Measurements from ENCODE around the gene MYBPC2. TPM values are rescaled to one million over a fixed set of nuclear protein-coding genes. Genes with fewer than 3 reads are reported as not detected.

MYBPC2 gene
- total RNA-seq, 1 experiment from 2014 or later = not detected

- CTCF ChIA-PET = no interaction called here
- BruUV-seq (replicated peaks) = no TSS peak
- POLR2A ChIA-PET = no interaction called here
- peaks cover 16% of the 10 kb centered on the region for H3K4me1 Mint-ChIP-seq (ENCODE audit: insufficient read depth, unreplicated experiment)
- intact Hi-C loops (cut with micrococcal nuclease) = no loop called here
- DNase-seq (ENCODE audit: unreplicated experiment) = no peak
- no peak for TF ChIP-seq CTCF (IDR thresholded peaks at IDR 0.05; ENCODE audit: unreplicated experiment)
- no peaks in the 10 kb centered on the region for H3K36me3 Mint-ChIP-seq (ENCODE audit: insufficient read depth, unreplicated experiment)
- no peaks in the 10 kb centered on the region for H3K27me3 Mint-ChIP-seq (ENCODE audit: insufficient read depth, unreplicated experiment)
- no peak overlapping the region for H3K4me3 Mint-ChIP-seq (ENCODE audit: unreplicated experiment)
- no peaks in the 10 kb centered on the region for H3K9me3 Mint-ChIP-seq (ENCODE audit: unreplicated experiment)
- H3K27ac Mint-ChIP-seq (ENCODE audit: low read depth, unreplicated experiment) = no peak overlapping the region
Observed at GRCh38 chr19:50507376-50507775, 74.7 kb downstream of the MYBPC2 start.

- H3K27ac Mint-ChIP-seq (ENCODE audit: low read depth, unreplicated experiment) = peak overlapping the region; percentile 78
- H3K9me3 Mint-ChIP-seq (ENCODE audit: unreplicated experiment) = no peaks in the 10 kb centered on the region
- no peaks in the 10 kb centered on the region for H3K27me3 Mint-ChIP-seq (ENCODE audit: insufficient read depth, unreplicated experiment)
- H3K4me1 Mint-ChIP-seq (ENCODE audit: insufficient read depth, unreplicated experiment) = peaks cover 16% of the 10 kb centered on the region
- BruUV-seq (replicated peaks) = no TSS peak
- ChIA-PET CTCF (interaction anchor here (0.6 to 1.3 kb wide), 2 partner anchors 152 to 453 kb away, joined by 3 to 5 read pairs; no protein-coding TSS in a partner anchor), POLR2A (interaction anchor here (0.7 kb wide), 1 partner anchor 586 kb away, joined by 3 read pairs; no protein-coding TSS in a partner anchor)
- no peak for DNase-seq (ENCODE audit: unreplicated experiment)
- TF ChIP-seq CTCF (IDR thresholded peaks at IDR 0.05; ENCODE audit: unreplicated experiment) = no peak
- H3K4me3 Mint-ChIP-seq (ENCODE audit: unreplicated experiment) = peak overlapping the region; percentile 7
- intact Hi-C loops (cut with micrococcal nuclease) = no loop called here
- no peaks in the 10 kb centered on the region for H3K36me3 Mint-ChIP-seq (ENCODE audit: insufficient read depth, unreplicated experiment)
Observed at GRCh38 chr19:50508843-50509190, 76.1 kb downstream of the MYBPC2 start.

GRCh38 chr19:50509366-50509765, 76.7 kb downstream of the MYBPC2 start:
- peak overlapping the region; percentile 86 for H3K4me3 Mint-ChIP-seq (ENCODE audit: unreplicated experiment)
- POLR2A ChIA-PET = interaction anchor here (0.7 kb wide), 1 partner anchor 125 kb away, joined by 3 read pairs; the partner anchor contains the start of gene POLD1
- CTCF ChIA-PET = interaction anchor here (0.6 kb wide), 2 partner anchors 272 to 453 kb away, joined by 3 to 5 read pairs; no protein-coding TSS in a partner anchor

GRCh38 chr19:50510121-50510670, 77.5 kb downstream of the MYBPC2 start:
- H3K9me3 Mint-ChIP-seq (ENCODE audit: unreplicated experiment) = no peaks in the 10 kb centered on the region
- BruUV-seq (replicated peaks) = no TSS peak

More at GRCh38 chr19:50509366-50509765, 76.7 kb downstream of the MYBPC2 start:
- Mint-ChIP-seq H3K27ac (ENCODE audit: low read depth, unreplicated experiment) (peak overlapping the region; percentile 78), H3K36me3 (ENCODE audit: insufficient read depth, unreplicated experiment) (no peaks in the 10 kb centered on the region), H3K27me3 (ENCODE audit: insufficient read depth, unreplicated experiment) (no peaks in the 10 kb centered on the region), H3K4me1 (ENCODE audit: insufficient read depth, unreplicated experiment) (peaks cover 16% of the 10 kb centered on the region), H3K9me3 (ENCODE audit: unreplicated experiment) (no peaks in the 10 kb centered on the region)
- TF ChIP-seq CTCF (IDR thresholded peaks at IDR 0.05; ENCODE audit: unreplicated experiment) = no peak
- no TSS peak for BruUV-seq (replicated peaks)
- no peak for DNase-seq (ENCODE audit: unreplicated experiment)
- intact Hi-C loops (cut with micrococcal nuclease) = no loop called here

More at GRCh38 chr19:50510121-50510670, 77.5 kb downstream of the MYBPC2 start:
- H3K27me3 Mint-ChIP-seq (ENCODE audit: insufficient read depth, unreplicated experiment) = no peaks in the 10 kb centered on the region
- ChIA-PET POLR2A (interaction anchor here (0.7 to 2.6 kb wide), 3 partner anchors 12 to 126 kb away, joined by 3 to 11 read pairs (median 9); partner anchors contain the start of gene POLD1), CTCF (interaction anchor here (0.6 to 0.9 kb wide), 2 partner anchors 271 to 329 kb away, joined by 3 to 5 read pairs; no protein-coding TSS in a partner anchor)
- no peaks in the 10 kb centered on the region for H3K36me3 Mint-ChIP-seq (ENCODE audit: insufficient read depth, unreplicated experiment)
- H3K27ac Mint-ChIP-seq (ENCODE audit: low read depth, unreplicated experiment) = peak overlapping the region; percentile 96
- peak overlapping the region; percentile 86 for H3K4me3 Mint-ChIP-seq (ENCODE audit: unreplicated experiment)
- intact Hi-C loops (cut with micrococcal nuclease) = no loop called here
- DNase-seq (ENCODE audit: unreplicated experiment) = no peak
- H3K4me1 Mint-ChIP-seq (ENCODE audit: insufficient read depth, unreplicated experiment) = peaks cover 16% of the 10 kb centered on the region
- no peak for TF ChIP-seq CTCF (IDR thresholded peaks at IDR 0.05; ENCODE audit: unreplicated experiment)

All from MCF 10A (cell line).